Lung (tissue), 12 donors: Measurements from ENCODE around the gene TRIM5. TPM values are rescaled to one million over a fixed set of nuclear protein-coding genes. Genes with fewer than 3 reads are reported as not detected.
"Not testable (repeated sequence)": the region's sequence is repeated elsewhere in the genome, so short reads cannot be mapped to it uniquely, and the experiment has no call there.

Experiments used
- ATAC-seq: fragments of 200-7000 bp; cut with Tn5 transposase; one replicate; pipeline ENCODE4 v1.9.1; 2020; ENCODE audit warnings: moderate number of reproducible peaks; ENCODE audit not compliant: insufficient read depth, low FRiP score
- DNase-seq, 3 donors: peaks; one replicate each; pipeline ENCODE4 v3.0.0-alpha.2; 2013 to 2017
- H3K27ac ChIP-seq, 2 donors: one replicate each; pipeline ENCODE4 v1.5.1; 2013; ENCODE audit warnings: mild to moderate bottlenecking in 2 of 2, moderate library complexity in 2 of 2, control low read depth in 1 of 2, inconsistent platforms in 1 of 2, low read depth in 1 of 2, low read length in 1 of 2
- H3K27me3 ChIP-seq, 3 donors: one replicate each; pipeline ENCODE4 v1.5.1; 2013; ENCODE audit warnings: low read length in 2 of 3; ENCODE audit not compliant: control insufficient read depth in 3 of 3, insufficient read depth in 3 of 3
- H3K36me3 ChIP-seq, 4 donors: one replicate each; pipeline ENCODE4 v1.5.1; 2013; ENCODE audit warnings: low read length in 4 of 4, mild to moderate bottlenecking in 1 of 4, moderate library complexity in 1 of 4; ENCODE audit not compliant: control insufficient read depth in 4 of 4, insufficient read depth in 4 of 4
- H3K4me1 ChIP-seq, 5 donors: one replicate each; pipeline ENCODE4 v1.5.1; 2013; ENCODE audit warnings: low read length in 5 of 5, mild to moderate bottlenecking in 2 of 5, moderate library complexity in 1 of 5; ENCODE audit not compliant: control insufficient read depth in 5 of 5, insufficient read depth in 5 of 5
- H3K4me3 ChIP-seq: one replicate; pipeline ENCODE4 v1.5.1; 2013; ENCODE audit warnings: mild to moderate bottlenecking, control low read depth, moderate library complexity
- H3K9ac ChIP-seq, 2 donors: one replicate each; pipeline ENCODE4 v1.5.1; 2013; ENCODE audit warnings: low read length in 2 of 2, control low read depth in 1 of 2; ENCODE audit not compliant: insufficient read depth in 1 of 2
- H3K9me3 ChIP-seq, 4 donors: one replicate each; pipeline ENCODE4 v1.5.1; 2013; ENCODE audit warnings: low read length in 3 of 4, mild to moderate bottlenecking in 1 of 4, moderate library complexity in 1 of 4; ENCODE audit not compliant: control insufficient read depth in 4 of 4, insufficient read depth in 3 of 4
- WGBS, 2 donors: extraction: QIAGEN DNeasy Blood & Tissue Kit; methylation state at CpG; one replicate each; pipeline ENCODE4 v1.1.7; 2013; 5-methylcytosine and 5-hydroxymethylcytosine counted together
- polyA plus RNA-seq, 2 donors: library from polyadenylated mRNA; stranded (reverse); fragments of 200-250 nt; gene quantifications; one replicate each; pipeline ENCODE4 v1.2.1, GENCODE V29; 2013
- total RNA-seq, 2 donors: library from RNA; depleted of rRNA in 1 of 2; stranded (reverse); fragments of >200 nt in 1 of 2; gene quantifications; one replicate each; pipeline ENCODE4 v1.2.1, GENCODE V29; 2014 to 2021
- TF ChIP-seq, protein P1 (sequence below): IDR thresholded peaks from 2 replicates; pipeline ENCODE4 v1.5.1; 2012; ENCODE audit warnings: mild to moderate bottlenecking; ENCODE audit errors: control extremely low read depth, extremely low read depth
- donor health status: control.
- donor health status: control.
- donor health status: Bipolar disorder and iron deficiency.
- donor health status: healthy.
- donor health status: DM: yes; HTN: yes; CAD: no.

The TRIM5 gene
- total and polyA plus RNA-seq, 4 donors = 12.3 to 46.0 (median 24.7) TPM

DNA sequence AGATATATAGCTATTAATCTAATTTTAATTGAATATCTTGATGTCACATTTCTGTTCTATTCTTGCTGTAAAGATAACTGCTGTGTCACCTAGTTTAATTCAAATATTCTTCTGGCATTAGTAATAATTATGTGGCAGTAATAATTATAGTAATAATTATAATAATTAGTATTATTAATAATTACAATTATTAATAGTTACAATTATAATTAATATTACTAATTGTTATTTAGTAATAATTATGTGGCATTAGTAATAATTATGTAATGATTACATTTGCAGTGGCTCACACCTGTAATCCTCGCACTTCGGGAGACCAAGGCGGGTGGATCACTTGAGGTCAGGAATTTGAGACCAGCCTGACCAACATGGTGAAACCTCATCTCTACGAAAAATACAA, 1.6 kb upstream of the TRIM5 start:
- Histone ChIP-seq H3K27me3 (no peaks in the 10 kb centered on the region), H3K27ac (no peak overlapping the region), H3K9me3 (no peaks in the 10 kb centered on the region), H3K4me1 (peaks cover 0 to 11% (median 5%) of the 10 kb centered on the region in 5 donors), H3K9ac (no peak overlapping the region), H3K4me3 (no peak overlapping the region), H3K36me3 (no peaks in the 10 kb centered on the region)
- ATAC-seq (no peak), DNase-seq (no peak)
- TF ChIP-seq, protein P1, sequence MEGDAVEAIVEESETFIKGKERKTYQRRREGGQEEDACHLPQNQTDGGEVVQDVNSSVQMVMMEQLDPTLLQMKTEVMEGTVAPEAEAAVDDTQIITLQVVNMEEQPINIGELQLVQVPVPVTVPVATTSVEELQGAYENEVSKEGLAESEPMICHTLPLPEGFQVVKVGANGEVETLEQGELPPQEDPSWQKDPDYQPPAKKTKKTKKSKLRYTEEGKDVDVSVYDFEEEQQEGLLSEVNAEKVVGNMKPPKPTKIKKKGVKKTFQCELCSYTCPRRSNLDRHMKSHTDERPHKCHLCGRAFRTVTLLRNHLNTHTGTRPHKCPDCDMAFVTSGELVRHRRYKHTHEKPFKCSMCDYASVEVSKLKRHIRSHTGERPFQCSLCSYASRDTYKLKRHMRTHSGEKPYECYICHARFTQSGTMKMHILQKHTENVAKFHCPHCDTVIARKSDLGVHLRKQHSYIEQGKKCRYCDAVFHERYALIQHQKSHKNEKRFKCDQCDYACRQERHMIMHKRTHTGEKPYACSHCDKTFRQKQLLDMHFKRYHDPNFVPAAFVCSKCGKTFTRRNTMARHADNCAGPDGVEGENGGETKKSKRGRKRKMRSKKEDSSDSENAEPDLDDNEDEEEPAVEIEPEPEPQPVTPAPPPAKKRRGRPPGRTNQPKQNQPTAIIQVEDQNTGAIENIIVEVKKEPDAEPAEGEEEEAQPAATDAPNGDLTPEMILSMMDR = no peak
- 93 to 95% methylated on average over 4 of the region's 4 CpGs for WGBS, 2 donors

DNA sequence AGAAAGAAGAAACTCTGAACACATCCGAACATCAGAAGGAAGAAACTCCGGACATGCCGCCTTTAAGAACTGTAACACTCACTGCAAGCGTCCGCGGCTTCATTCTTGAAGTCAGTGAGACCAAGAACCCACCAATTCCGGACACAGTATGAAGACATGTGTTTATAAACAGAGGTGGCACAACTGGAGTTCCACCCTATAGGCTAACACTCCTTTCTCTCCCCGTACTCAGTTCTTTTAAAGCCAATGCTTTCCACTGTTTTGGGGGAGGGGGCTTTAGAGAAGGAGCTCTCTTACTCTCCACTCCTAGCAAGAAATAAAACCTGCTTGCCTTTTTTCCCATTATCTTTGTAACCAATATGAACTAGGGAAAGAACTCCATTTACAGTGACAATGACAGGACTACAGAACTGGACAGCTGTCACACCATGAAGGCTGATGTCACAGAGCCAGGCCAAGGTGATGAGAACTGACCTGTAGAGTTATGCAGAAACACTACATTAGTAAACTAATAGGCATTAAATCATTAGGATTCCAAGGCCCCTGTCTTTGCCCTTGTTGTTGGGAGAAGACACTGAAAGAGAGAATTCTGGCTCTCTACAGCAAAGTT, 733 bp downstream of the TRIM5 start:
- peak overlapping the region; percentile 93 to 96 for H3K9ac ChIP-seq
- peaks cover 0 to 5% (median 3%) of the 10 kb centered on the region in 5 donors for H3K4me1 ChIP-seq
- peaks cover 0 to 3% (median 0%) of the 10 kb centered on the region in 4 donors for H3K9me3 ChIP-seq
- H3K27me3 ChIP-seq = no peaks in the 10 kb centered on the region
- TF ChIP-seq, protein P1 = no peak
- ATAC-seq (no peak), DNase-seq (peak; percentile 24 to 59 (median 58))
- H3K27ac ChIP-seq = peak overlapping the region; percentile 88 to 99
- H3K4me3 ChIP-seq = peak overlapping the region; percentile 52
- H3K36me3 ChIP-seq = peaks cover 0 to 8% (median 6%) of the 10 kb centered on the region in 4 donors
- 4 to 24% methylated on average over 6 to 8 of the region's 8 CpGs for WGBS, 2 donors

DNA sequence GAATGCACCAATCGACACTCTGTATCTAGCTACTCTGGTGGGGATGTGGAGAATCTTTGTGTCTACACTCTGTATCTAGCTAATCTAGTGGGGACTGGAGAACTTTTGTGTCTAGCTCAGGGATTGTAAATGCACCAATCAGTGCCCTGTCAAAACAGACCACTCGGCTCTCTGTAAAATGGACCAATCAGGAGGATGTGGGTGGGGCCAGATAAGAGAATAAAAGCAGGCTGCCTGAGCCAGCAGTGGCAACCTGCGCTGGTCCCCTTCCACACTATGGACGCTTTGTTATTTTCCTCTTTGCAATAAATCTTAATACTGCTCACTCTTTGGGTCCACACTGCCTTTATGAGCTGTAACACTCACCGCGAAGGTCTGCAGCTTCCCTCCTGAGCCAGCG, 1.3 kb downstream of the TRIM5 start:
- Histone ChIP-seq H3K9ac (peak overlapping the region in 1 of 2 donors; percentile 96), H3K36me3 (peaks cover 2 to 13% (median 9%) of the 10 kb centered on the region in 4 donors)
- not testable (repeated sequence) for H3K9me3 ChIP-seq, H3K4me1 ChIP-seq, H3K27me3 ChIP-seq, DNase-seq, H3K27ac ChIP-seq, ATAC-seq, H3K4me3 ChIP-seq
- 39 to 52% methylated on average over 7 of the region's 7 CpGs for WGBS, 2 donors

DNA sequence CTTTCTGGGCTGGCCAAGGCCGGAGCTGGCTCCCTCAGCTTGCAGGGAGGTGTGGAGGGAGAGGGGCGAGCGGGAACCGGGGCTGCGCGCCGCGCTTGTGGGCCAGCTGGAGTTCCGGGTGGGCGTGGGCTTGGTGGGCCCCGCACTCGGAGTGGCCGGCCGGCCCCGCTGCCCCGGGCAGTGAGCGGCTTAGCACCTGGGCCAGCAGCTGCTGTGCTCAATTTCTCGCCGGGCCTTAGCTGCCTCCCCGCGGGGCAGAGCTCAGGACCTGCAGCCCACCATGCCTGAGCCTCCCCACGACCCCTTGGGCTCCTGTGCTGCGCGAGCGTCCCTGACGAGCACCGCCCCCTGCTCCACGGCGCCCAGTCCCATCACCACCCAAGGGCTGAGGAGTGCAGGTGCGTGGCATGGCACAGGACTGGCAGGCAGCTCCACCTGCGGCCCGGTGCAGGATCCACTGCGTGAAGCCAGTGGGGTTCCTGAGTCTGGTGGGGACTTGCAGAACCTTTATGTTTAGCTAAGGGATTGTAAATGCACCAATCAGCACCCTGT, 1.9 kb downstream of the TRIM5 start:
- ATAC-seq, H3K27ac ChIP-seq, H3K4me1 ChIP-seq, H3K9ac ChIP-seq, H3K4me3 ChIP-seq, H3K9me3 ChIP-seq, DNase-seq, H3K27me3 ChIP-seq: not testable (repeated sequence)
- H3K36me3 ChIP-seq = peaks cover 7 to 19% (median 15%) of the 10 kb centered on the region in 4 donors
- WGBS, 2 donors = 82 to 96% methylated on average over 25 to 27 of the region's 33 CpGs
